ENCODE results near the gene RASGRF1. TPM values are rescaled to one million over a fixed set of nuclear protein-coding genes. Genes with fewer than 3 reads are reported as not detected.

The RASGRF1 gene
- total RNA-seq, 1 experiment from 2014 or later = not detected

DNA sequence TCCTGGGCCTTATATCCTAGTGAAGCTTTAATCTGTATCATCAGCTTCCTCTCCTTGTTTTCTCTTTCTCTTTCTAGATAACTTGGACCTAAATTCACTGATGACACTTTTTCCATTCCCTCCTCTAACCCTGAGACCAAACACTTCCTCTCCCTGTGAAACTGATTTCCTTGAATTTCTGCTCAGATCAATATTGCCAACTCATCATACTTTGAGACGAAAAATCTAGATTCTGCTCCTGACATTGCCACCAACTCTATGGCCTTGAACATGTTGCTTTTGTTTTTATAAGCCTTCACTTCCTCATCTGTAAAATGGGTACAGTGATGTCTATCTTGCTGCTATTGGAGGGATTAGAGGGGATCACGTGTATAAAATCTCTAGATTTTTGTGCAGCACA is 42.7 kb upstream of the RASGRF1 start:
- no TSS peak for BruUV-seq (replicated peaks)
- peaks cover 39% of the 10 kb centered on the region for H3K27me3 ChIP-seq (ENCODE audit: low read length)
- CTCF ChIA-PET = no interaction called here

GRCh38 chr15:79132770-79133169 is 42.2 kb upstream of the RASGRF1 start:
- no peaks in the 10 kb centered on the region for H3K9me2 ChIP-seq (replicated peaks; ENCODE audit: low read length)
- no peaks in the 10 kb centered on the region for H3K4me1 ChIP-seq (ENCODE audit: insufficient read depth, low read length)
- no peak overlapping the region for H2AFZ ChIP-seq (ENCODE audit: low read length)
- CTCF ChIA-PET = no interaction called here
- no peak overlapping the region for H3K4me2 ChIP-seq (ENCODE audit: low read length)
- H3K9me3 ChIP-seq (ENCODE audit: low read length) = no peaks in the 10 kb centered on the region; the same call in 1 of the 2 replicates
- DNase-seq = no peak
- no peak for ATAC-seq
- TF ChIP-seq EZH2phosphoT487 (IDR thresholded peaks at IDR 0.05; ENCODE audit: borderline replicate concordance, low read length) (no peak), EZH2 (IDR thresholded peaks at IDR 0.05; ENCODE audit: low read length, unreplicated experiment) (no peak), CTCF (conservative IDR thresholded peaks at IDR 0.05; ENCODE audit: low read depth, low read length) (no peak)
- no peak overlapping the region for H3K9ac ChIP-seq (ENCODE audit: low read length)
- no peaks in the 10 kb centered on the region for H3K36me3 ChIP-seq (ENCODE audit: low read depth, low read length)
- H3K79me2 ChIP-seq (ENCODE audit: low read length) = no peaks in the 10 kb centered on the region
- no TSS peak for BruUV-seq (replicated peaks)
- H3F3A ChIP-seq (ENCODE audit: low read length, unreplicated experiment) = no peaks in the 10 kb centered on the region
- no peak overlapping the region for H3K4me3 ChIP-seq (ENCODE audit: low read length)
- H3K27ac ChIP-seq (ENCODE audit: low read length) = no peak overlapping the region
- H4K20me1 ChIP-seq (ENCODE audit: low read length) = no peaks in the 10 kb centered on the region
- intact Hi-C loops (cut with micrococcal nuclease) = no loop called here
- POLR2A ChIA-PET (ENCODE audit: unreplicated experiment) = no interaction called here
- H3K27me3 ChIP-seq (ENCODE audit: low read length) = peaks cover 34% of the 10 kb centered on the region

More for the DNA sequence above, 42.7 kb upstream of the RASGRF1 start:
- Histone ChIP-seq H4K20me1 (ENCODE audit: low read length) (no peaks in the 10 kb centered on the region), H3K36me3 (ENCODE audit: low read depth, low read length) (no peaks in the 10 kb centered on the region), H3K9ac (ENCODE audit: low read length) (no peak overlapping the region), H3K4me2 (ENCODE audit: low read length) (no peak overlapping the region), H3K4me1 (ENCODE audit: insufficient read depth, low read length) (no peaks in the 10 kb centered on the region), H3K9me2 (replicated peaks; ENCODE audit: low read length) (no peaks in the 10 kb centered on the region), H2AFZ (ENCODE audit: low read length) (no peak overlapping the region), H3K9me3 (ENCODE audit: low read length) (no peaks in the 10 kb centered on the region; the same call in 1 of the 2 replicates), H3K79me2 (ENCODE audit: low read length) (no peaks in the 10 kb centered on the region), H3K27ac (ENCODE audit: low read length) (no peak overlapping the region), H3K4me3 (ENCODE audit: low read length) (no peak overlapping the region), H3F3A (ENCODE audit: low read length, unreplicated experiment) (no peaks in the 10 kb centered on the region)
- POLR2A ChIA-PET (ENCODE audit: unreplicated experiment) = no interaction called here
- TF ChIP-seq EZH2 (IDR thresholded peaks at IDR 0.05; ENCODE audit: low read length, unreplicated experiment) (no peak), CTCF (conservative IDR thresholded peaks at IDR 0.05; ENCODE audit: low read depth, low read length) (no peak), EZH2phosphoT487 (IDR thresholded peaks at IDR 0.05; ENCODE audit: borderline replicate concordance, low read length) (no peak)
- intact Hi-C loops (cut with micrococcal nuclease) = no loop called here
- no peak for DNase-seq
- no peak for ATAC-seq

- CTCF ChIA-PET = no interaction called here
Measured at GRCh38 chr15:79132361-79132760, 41.8 kb upstream of the RASGRF1 start.

More at GRCh38 chr15:79132361-79132760, 41.8 kb upstream of the RASGRF1 start:
- Histone ChIP-seq H3K27me3 (ENCODE audit: low read length) (peaks cover 34% of the 10 kb centered on the region), H3K4me1 (ENCODE audit: insufficient read depth, low read length) (no peaks in the 10 kb centered on the region), H3K27ac (ENCODE audit: low read length) (no peak overlapping the region), H3F3A (ENCODE audit: low read length, unreplicated experiment) (no peaks in the 10 kb centered on the region), H3K9me3 (ENCODE audit: low read length) (no peaks in the 10 kb centered on the region; the same call in 1 of the 2 replicates), H3K9ac (ENCODE audit: low read length) (no peak overlapping the region), H2AFZ (ENCODE audit: low read length) (no peak overlapping the region), H3K9me2 (replicated peaks; ENCODE audit: low read length) (no peaks in the 10 kb centered on the region), H4K20me1 (ENCODE audit: low read length) (no peaks in the 10 kb centered on the region), H3K4me2 (ENCODE audit: low read length) (no peak overlapping the region), H3K4me3 (ENCODE audit: low read length) (no peak overlapping the region), H3K79me2 (ENCODE audit: low read length) (no peaks in the 10 kb centered on the region), H3K36me3 (ENCODE audit: low read depth, low read length) (no peaks in the 10 kb centered on the region)
- POLR2A ChIA-PET (ENCODE audit: unreplicated experiment) = no interaction called here
- no peak for ATAC-seq
- intact Hi-C loops (cut with micrococcal nuclease) = no loop called here
- TF ChIP-seq CTCF (conservative IDR thresholded peaks at IDR 0.05; ENCODE audit: low read depth, low read length) (no peak), EZH2phosphoT487 (IDR thresholded peaks at IDR 0.05; ENCODE audit: borderline replicate concordance, low read length) (no peak), EZH2 (IDR thresholded peaks at IDR 0.05; ENCODE audit: low read length, unreplicated experiment) (no peak)
- DNase-seq = no peak
- BruUV-seq (replicated peaks) = no TSS peak
